K562 (cell line): ENCODE measurements around the gene LPIN1. TPM values are rescaled to one million over a fixed set of nuclear protein-coding genes. Genes with fewer than 3 reads are reported as not detected.

ENCODE experiments used
- ATAC-seq: fragments of 200-7000 bp; cut with Tn5 transposase; 3 replicates; pipeline ENCODE4 v1.9.1; 2020; ENCODE audit warnings: moderate library complexity
- BruUV-seq: library from RNA; stranded (reverse); fragments of 400-500 nt; replicated peaks from 2 replicates; lab custom pipeline; 2021; lab: Mats Ljungman, UMichigan
- CTCF ChIA-PET: fragments of 300-600 bp; formaldehyde crosslinking; extraction: SDS; loops from one replicate; lab custom pipeline; 2021; ENCODE audit warnings: low intra/inter-chr PET ratio; lab: Yijun Ruan, JAX
- POLR2A ChIA-PET: fragments of 300-600, 350-650 bp; sonication (Branson Sonifier 250); formaldehyde crosslinking; extraction: SDS; loops from one replicate; lab custom pipeline; 2021; ENCODE audit warnings: antibody characterized with exemption, inconsistent platforms; lab: Yijun Ruan, JAX
- DNase-seq, 4 experiments: peaks; one replicate each; pipeline versions ENCODE4 v3.0.0 to v3.0.0-alpha.2; 2011 to 2018; ENCODE audit warnings: low spot score in 3 of 4, mixed read lengths in 3 of 4; ENCODE audit errors: extremely low read depth in 1 of 4
- FAIRE-seq: peaks from 2 replicates; lab custom pipeline; 2011; peaks lifted over from hg19 to GRCh38; lab: Jason Lieb, UNC
- H2AFZ ChIP-seq: 2 replicates; pipeline ENCODE4 v1.6.0; 2011; ENCODE audit warnings: low read depth, low read length, control low read depth, inconsistent platforms
- H3K27ac ChIP-seq: fragments of 200-600 bp; 3 replicates; pipeline ENCODE4 v1.8.0; 2011; ENCODE audit warnings: low read depth, mild to moderate bottlenecking, control low read depth, inconsistent platforms, low read length, moderate library complexity, mixed read lengths; ENCODE audit errors: extremely low read depth
- H3K27me3 ChIP-seq, 2 experiments: fragments of 300-600 bp in 1 of 2; 2 replicates in 1 of 2; 3 replicates in 1 of 2; pipeline versions ENCODE4 v1.6.0 to v1.8.0; 2011; ENCODE audit warnings: inconsistent platforms in 2 of 2, low read length in 2 of 2, mild to moderate bottlenecking in 1 of 2, mixed read lengths in 1 of 2, moderate library complexity in 1 of 2; ENCODE audit not compliant: control insufficient read depth in 2 of 2, insufficient read depth in 2 of 2
- H3K36me3 ChIP-seq: fragments of 300-600 bp; 3 replicates; pipeline ENCODE4 v1.8.0; 2011; ENCODE audit warnings: mild to moderate bottlenecking, low read length, inconsistent platforms; ENCODE audit not compliant: control insufficient read depth, insufficient read depth
- H3K4me1 ChIP-seq, 2 experiments: fragments of 200-600 bp in 1 of 2; replicated peaks in 1 of 2; 2 replicates in 1 of 2; 3 replicates in 1 of 2; pipeline versions ENCODE4 v1.5.1 to v1.8.0; 2011; ENCODE audit warnings: inconsistent platforms in 2 of 2, low read length in 2 of 2, mild to moderate bottlenecking in 1 of 2, mixed read lengths in 1 of 2, moderate library complexity in 1 of 2; ENCODE audit not compliant: control insufficient read depth in 2 of 2, insufficient read depth in 2 of 2
- H3K4me2 ChIP-seq: 2 replicates; pipeline ENCODE4 v1.6.1; 2011; ENCODE audit warnings: low read length, control low read depth, inconsistent platforms, mixed read lengths; ENCODE audit not compliant: insufficient read depth
- H3K4me3 ChIP-seq: fragments of 200-600 bp; sonication (generic), shearing (Covaris generic); 2 replicates; pipeline ENCODE4 v1.5.1; 2016; ENCODE audit warnings: control low read depth, inconsistent platforms
- H3K79me2 ChIP-seq: fragments of 200-600 bp; 3 replicates; pipeline ENCODE4 v1.8.0; 2011; ENCODE audit warnings: low read length, inconsistent platforms; ENCODE audit not compliant: control insufficient read depth, insufficient read depth
- H3K9ac ChIP-seq, 2 experiments: 2 replicates each; pipeline versions ENCODE4 v1.6.0 to v1.6.1; 2011; ENCODE audit warnings: low read depth in 2 of 2, low read length in 2 of 2, control low read depth in 1 of 2, inconsistent platforms in 1 of 2, mild to moderate bottlenecking in 1 of 2, mixed read lengths in 1 of 2; ENCODE audit not compliant: insufficient read depth in 1 of 2
- H3K9me1 ChIP-seq: one replicate; pipeline ENCODE4 v1.6.0; 2011; ENCODE audit warnings: inconsistent platforms, mild to moderate bottlenecking, low read length, moderate library complexity; ENCODE audit not compliant: control insufficient read depth, insufficient read depth
- H3K9me3 ChIP-seq: replicated peaks from 2 replicates; pipeline ENCODE4 v1.5.1; 2011; ENCODE audit warnings: low read depth, low read length, inconsistent platforms; ENCODE audit not compliant: control insufficient read depth, insufficient read depth
- H4K20me1 ChIP-seq: replicated peaks from 2 replicates; pipeline ENCODE4 v1.6.1; 2011; ENCODE audit warnings: low read length, inconsistent platforms, mixed read lengths; ENCODE audit not compliant: control insufficient read depth, insufficient read depth
- ATF1 ChIP-seq, 2 experiments: fragments of 450-650 bp in 1 of 2; IDR thresholded peaks; 2 replicates each; pipeline ENCODE4 v1.6.1; 2016; ENCODE audit warnings: missing compliant biosample characterization in 1 of 2, missing genetic modification characterization in 1 of 2
- C11orf30 ChIP-seq: fragments of 450-650 bp; IDR thresholded peaks from 2 replicates; pipeline ENCODE4 v1.6.1; 2016; ENCODE audit warnings: low read depth, mild to moderate bottlenecking
- MAFF ChIP-seq: IDR thresholded peaks from 2 replicates; pipeline ENCODE4 v1.6.1; 2012; ENCODE audit warnings: low read length, improper control_type of control experiment
- MAFG ChIP-seq: fragments of 450-650 bp; conservative IDR thresholded peaks from 2 replicates; pipeline ENCODE4 v1.6.1; 2016; ENCODE audit warnings: missing genetic modification characterization, missing compliant biosample characterization
- MAFK ChIP-seq: IDR thresholded peaks from 2 replicates; pipeline ENCODE4 v1.6.1; 2011; ENCODE audit warnings: low read length, improper control_type of control experiment
- POLR2B ChIP-seq: fragments of 450-650 bp; IDR thresholded peaks from 2 replicates; pipeline ENCODE4 v1.6.1; 2018; ENCODE audit warnings: low read depth; ENCODE audit not compliant: partially characterized antibody
- TARDBP ChIP-seq: fragments of 450-650 bp; IDR thresholded peaks from 2 replicates; pipeline ENCODE4 v1.6.1; 2016
- ZBTB12 ChIP-seq: fragments of 250-450 bp; sonication (Bioruptor Pico); IDR thresholded peaks from 2 replicates; pipeline ENCODE4 v1.4.0; 2020
- ZBTB43 ChIP-seq: sonication (generic); formaldehyde crosslinking; IDR thresholded peaks from 2 replicates; pipeline ENCODE4 v1.8.0; 2023; ENCODE audit warnings: mild to moderate bottlenecking, missing genetic modification reagents
- ZNF316 ChIP-seq: fragments of 450-650 bp; IDR thresholded peaks from 2 replicates; pipeline ENCODE4 v1.6.1; 2016
- ZNF395 ChIP-seq: fragments of 200-800 bp; sonication (Bioruptor generic); IDR thresholded peaks from 2 replicates; pipeline ENCODE4 v1.6.1; 2017; ENCODE audit warnings: missing genetic modification characterization, missing compliant biosample characterization
- WGBS: fragments of 100-300 bp; shearing (Covaris generic); methylation state at CpG from one replicate; pipeline ENCODE4 v1.1.6; 2016; ENCODE audit warnings: low coverage, mixed read lengths; ENCODE audit not compliant: insufficient coverage; ENCODE audit errors: missing lambda C conversion rate; 5-methylcytosine and 5-hydroxymethylcytosine counted together
- in situ Hi-C: fragments of 300-500 bp; cut with MboI; formaldehyde crosslinking; loops from 4 replicates; pipeline ENCODE4 v1.15.0; 2018; ENCODE audit warnings: inconsistent platforms, mixed read lengths
- intact Hi-C: fragments of 100-400 bp; cut with micrococcal nuclease; formaldehyde crosslinking; loops from 2 replicates; pipeline ENCODE4 v1.14.2; 2022
- polyA plus RNA-seq, 8 experiments: library from polyadenylated mRNA; depleted of rRNA in 4 of 8; stranded (reverse) in 5 of 8; unstranded in 3 of 8; fragments of >200 nt; fragmentation: Nextera tagmentation in 2 of 8; fragmentation: Illumina TruSeq in 1 of 8; extraction: Ambion mirVana in 2 of 8; extraction: Trizol in 1 of 8; gene quantifications; 2 replicates each; pipeline versions ENCODE4 v1.2.1 to v1.2.3, GENCODE V29; 2011 to 2014; ENCODE audit warnings: inconsistent platforms in 1 of 8, missing spikeins in 1 of 8
- total RNA-seq, 7 experiments: library from RNA; depleted of rRNA in 6 of 7; stranded (reverse); fragments of >200 nt in 6 of 7; fragmentation: Illumina TruSeq in 2 of 7; extraction: Trizol in 2 of 7; gene quantifications; 2 replicates each; pipeline versions ENCODE4 v1.2.1 to v1.2.3, GENCODE V29; 2011 to 2021; ENCODE audit warnings: low replicate concordance in 1 of 7

Gene LPIN1
- total and polyA plus RNA-seq, 9 of the 15 experiments (the other 6 are each of a cell fraction or from before 2014, with no cell fraction given): 9.2 to 84.0 (median 27.8) TPM

- intact Hi-C loops: no loop called here
- DNase-seq (no peak), FAIRE-seq (no peak), ATAC-seq (no peak)
- Histone ChIP-seq H4K20me1 (no peaks in the 10 kb centered on the region), H3K4me2 (no peak overlapping the region), H3K79me2 (no peaks in the 10 kb centered on the region), H3K27ac (no peak overlapping the region), H3K4me1 (peaks cover 0 to 4% of the 10 kb centered on the region in 2 experiments; a peak in 2 of 5 replicates), H3K36me3 (no peaks in the 10 kb centered on the region), H3K4me3 (no peak overlapping the region), H2AFZ (no peak overlapping the region), H3K27me3 (peaks cover 4 to 21% of the 10 kb centered on the region in 2 experiments; a peak in 2 of 5 replicates), H3K9me3 (peaks cover 2% of the 10 kb centered on the region; the same call in 1 of the 2 replicates), H3K9ac (no peak overlapping the region), H3K9me1 (no peaks in the 10 kb centered on the region)
- in situ Hi-C loops: no loop called here
- ChIA-PET POLR2A (interaction anchor here (0.6 to 1.2 kb wide), 3 partner anchors 10 to 41 kb away, joined by 3 to 5 read pairs (median 4); partner anchors contain the start of gene LPIN1), CTCF (no interaction called here)
- no peak for TF ChIP-seq POLR2B
- no peak for TF ChIP-seq ATF1 (CRISPR knock-in tag; IDR thresholded peaks at IDR 0.05)
- TF ChIP-seq ATF1 (tag; IDR thresholded peaks at IDR 0.05): no peak
- no peak for TF ChIP-seq ZBTB43 (CRISPR knock-in tag)
- 8% methylated on average over 3 of the region's 3 CpGs for WGBS
- no TSS peak for BruUV-seq
Observed at GRCh38 chr2:11705711-11706110, 40.7 kb upstream of the LPIN1 start.

- TF ChIP-seq ZNF316: peak; percentile 95
- TF ChIP-seq ZBTB12 (CRISPR knock-in tag): no peak
- peak; percentile 92 for TF ChIP-seq C11orf30
- TF ChIP-seq ZNF395 (CRISPR knock-in tag): no peak
- TF ChIP-seq MAFK: peak; percentile 94
- peak; percentile 93 for TF ChIP-seq MAFG (tag)
- peak; percentile 95 for TF ChIP-seq MAFF
- no peak for TF ChIP-seq TARDBP
- no peak for FAIRE-seq
- no peak for DNase-seq
Observed at GRCh38 chr2:11708106-11708505, 38.3 kb upstream of the LPIN1 start.

More at GRCh38 chr2:11708106-11708505, 38.3 kb upstream of the LPIN1 start:
- ATAC-seq: no peak
- peaks cover 2% of the 10 kb centered on the region; the same call in 1 of the 2 replicates for H3K9me3 ChIP-seq
- H3K79me2 ChIP-seq: no peaks in the 10 kb centered on the region
- intact Hi-C loops (no loop called here), in situ Hi-C loops (no loop called here)
- no peak overlapping the region for H3K4me2 ChIP-seq
- BruUV-seq: no TSS peak
- H3K9ac ChIP-seq: no peak overlapping the region
- no peaks in the 10 kb centered on the region for H4K20me1 ChIP-seq
- ChIA-PET CTCF (no interaction called here), POLR2A (interaction anchor here (0.8 to 1.1 kb wide), 2 partner anchors 41 to 46 kb away, joined by 3 read pairs; no protein-coding TSS in a partner anchor)
- 26% methylated on average over 3 of the region's 3 CpGs for WGBS
- H3K27ac ChIP-seq: no peak overlapping the region
- no peak overlapping the region for H3K4me3 ChIP-seq
- no peaks in the 10 kb centered on the region for H3K9me1 ChIP-seq
- no peak overlapping the region for H2AFZ ChIP-seq
- H3K4me1 ChIP-seq: peaks cover 0 to 4% of the 10 kb centered on the region in 2 experiments; a peak in 1 of 5 replicates
- peaks cover 4 to 26% of the 10 kb centered on the region in 2 experiments; a peak in 3 of 5 replicates for H3K27me3 ChIP-seq
- H3K36me3 ChIP-seq: no peaks in the 10 kb centered on the region
